ENCODE data around the gene SPATA21.

SPATA21 gene

DNA sequence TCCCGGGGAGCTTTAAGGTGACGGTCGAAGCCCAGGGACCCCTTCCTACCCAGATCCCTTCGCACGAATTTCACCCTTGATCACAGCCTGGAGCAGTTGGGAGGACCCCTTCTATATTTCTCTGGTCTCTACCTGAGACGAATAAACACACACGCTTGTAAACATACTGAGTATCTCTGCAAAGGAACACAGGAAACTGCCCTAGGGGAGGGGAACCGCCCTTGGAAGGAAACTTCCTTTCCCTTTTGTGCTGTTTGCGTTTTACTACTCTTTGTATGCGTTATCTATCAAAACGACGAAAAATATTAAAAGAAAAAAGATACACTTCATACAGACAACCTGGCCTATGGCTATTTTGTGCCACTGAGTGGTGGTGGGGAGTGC, 4.0 kb upstream of the SPATA21 start:
- 2 to 4% methylated on average over 9 to 12 of the region's 12 CpGs for WGBS, 2 experiments
- Histone ChIP-seq H3K4me1 (ENCODE audit: control insufficient read depth, insufficient read depth, low read length) (no peaks in the 10 kb centered on the region), H3K27ac (ENCODE audit: insufficient read depth, low read depth, low read length, poor library complexity, severe bottlenecking) (no peak overlapping the region), H3K9me3 (ENCODE audit: control insufficient read depth, low read length) (no peaks in the 10 kb centered on the region), H3K27me3 (ENCODE audit: control insufficient read depth, insufficient read depth, low read length, poor library complexity, severe bottlenecking) (no peaks in the 10 kb centered on the region), H3K36me3 (ENCODE audit: control insufficient read depth, insufficient read depth, low read length) (peaks cover 18% of the 10 kb centered on the region), H3K4me3 (ENCODE audit: insufficient read depth, low read depth, low read length) (peak overlapping the region; percentile 100)

DNA sequence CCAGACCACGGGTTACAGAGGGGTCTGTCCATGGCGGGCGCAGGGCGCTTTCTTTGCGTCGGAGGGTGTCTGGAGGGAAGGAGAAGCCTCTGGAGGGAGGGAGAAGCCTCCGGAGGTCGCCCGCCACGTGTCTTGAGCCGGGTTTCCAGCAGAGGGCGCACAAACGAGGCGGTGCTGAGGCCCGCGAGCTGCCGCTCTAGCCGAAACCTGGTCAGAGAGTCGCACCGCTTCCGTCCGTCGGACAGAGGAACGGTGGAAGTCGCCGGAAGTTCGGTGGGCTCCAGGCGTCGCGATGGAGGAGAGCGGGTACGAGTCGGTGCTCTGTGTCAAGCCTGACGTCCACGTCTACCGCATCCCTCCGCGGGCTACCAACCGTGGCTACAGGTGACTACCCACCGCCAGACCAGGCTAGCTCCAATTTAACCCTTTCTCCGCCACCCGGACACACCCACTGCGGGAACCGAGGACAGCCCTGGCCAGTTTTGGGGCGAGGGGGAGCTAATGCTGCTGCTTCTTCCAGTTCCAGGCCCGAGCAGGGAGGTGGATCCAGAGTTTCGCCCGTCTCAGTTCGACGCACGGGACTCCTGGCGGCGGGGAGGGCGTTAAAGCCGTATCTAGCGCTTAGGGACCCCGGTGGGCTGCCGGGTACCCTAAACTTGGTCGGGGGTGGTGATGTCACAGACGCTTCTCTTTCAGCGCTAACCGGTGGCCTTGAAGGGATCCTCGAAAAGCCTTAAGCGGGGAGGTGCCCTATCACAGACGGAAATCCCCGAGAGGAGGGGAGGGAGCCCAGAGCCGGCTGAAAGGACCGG, 3.5 kb upstream of the SPATA21 start, which contains the start of gene NECAP2:
Gene NECAP2, plus strand, starts transcription at position 255 of the 812 bp plus-strand sequence. Its CDS starts 38 bp downstream, at position 293.
- Histone ChIP-seq H3K36me3 (ENCODE audit: control insufficient read depth, insufficient read depth, low read length) (peaks cover 15% of the 10 kb centered on the region), H3K27me3 (ENCODE audit: control insufficient read depth, insufficient read depth, low read length, poor library complexity, severe bottlenecking) (no peaks in the 10 kb centered on the region), H3K27ac (ENCODE audit: insufficient read depth, low read depth, low read length, poor library complexity, severe bottlenecking) (no peak within 1 kb of the TSS), H3K9me3 (ENCODE audit: control insufficient read depth, low read length) (no peaks in the 10 kb centered on the region), H3K4me1 (ENCODE audit: control insufficient read depth, insufficient read depth, low read length) (no peaks in the 10 kb centered on the region), H3K4me3 (ENCODE audit: insufficient read depth, low read depth, low read length) (peak within 1 kb of the TSS; percentile 100)
- 1% methylated on average over 68 of the region's 68 CpGs for WGBS, 2 experiments

DNA sequence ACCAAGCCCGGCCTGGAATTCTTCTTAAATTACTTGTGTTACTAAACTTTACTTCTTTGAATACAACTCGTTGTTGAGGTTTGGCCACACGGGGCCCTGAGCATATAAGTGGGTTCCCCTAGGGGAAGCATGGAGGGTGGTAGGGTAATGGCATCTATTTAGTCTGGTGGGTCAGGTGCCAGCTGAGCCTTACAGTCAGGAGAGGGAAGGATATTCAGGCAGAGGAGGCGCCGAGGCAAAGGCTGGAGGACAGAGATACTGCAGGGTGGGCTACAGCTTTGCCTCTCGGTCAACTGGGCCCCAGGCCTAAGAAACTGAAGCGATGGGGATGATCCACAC, 2.9 kb upstream of the SPATA21 start:
- WGBS, 2 experiments = 61 to 64% methylated on average over 7 of the region's 7 CpGs
- peak overlapping the region; percentile 100 for H3K4me3 ChIP-seq (ENCODE audit: insufficient read depth, low read depth, low read length)
- H3K27me3 ChIP-seq (ENCODE audit: control insufficient read depth, insufficient read depth, low read length, poor library complexity, severe bottlenecking) = no peaks in the 10 kb centered on the region
- H3K4me1 ChIP-seq (ENCODE audit: control insufficient read depth, insufficient read depth, low read length) = no peaks in the 10 kb centered on the region
- no peak overlapping the region for H3K27ac ChIP-seq (ENCODE audit: insufficient read depth, low read depth, low read length, poor library complexity, severe bottlenecking)
- peaks cover 15% of the 10 kb centered on the region for H3K36me3 ChIP-seq (ENCODE audit: control insufficient read depth, insufficient read depth, low read length)
- H3K9me3 ChIP-seq (ENCODE audit: control insufficient read depth, low read length) = no peaks in the 10 kb centered on the region

DNA sequence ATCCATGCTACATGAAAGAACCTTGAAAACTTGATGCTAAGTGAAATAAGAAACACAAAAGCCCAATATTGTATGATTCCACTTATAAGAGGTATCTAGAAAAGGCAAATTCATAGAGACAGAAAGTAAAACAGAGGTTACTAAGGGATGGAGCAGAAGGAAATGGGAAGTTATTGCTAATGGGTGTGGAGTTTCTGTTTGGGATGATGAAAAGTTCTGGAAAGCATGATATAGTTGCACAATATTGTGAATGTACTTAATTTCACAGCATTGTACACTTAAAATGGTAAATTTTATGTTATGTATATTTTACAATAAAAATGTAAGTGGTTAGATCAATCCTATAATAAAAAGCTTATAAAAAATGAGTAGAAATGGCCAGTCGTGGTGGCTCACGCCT, 1.7 kb upstream of the SPATA21 start:
- Histone ChIP-seq H3K4me3 (ENCODE audit: insufficient read depth, low read depth, low read length) (no peak overlapping the region), H3K9me3 (ENCODE audit: control insufficient read depth, low read length) (no peaks in the 10 kb centered on the region), H3K4me1 (ENCODE audit: control insufficient read depth, insufficient read depth, low read length) (no peaks in the 10 kb centered on the region), H3K27me3 (ENCODE audit: control insufficient read depth, insufficient read depth, low read length, poor library complexity, severe bottlenecking) (no peaks in the 10 kb centered on the region), H3K27ac (ENCODE audit: insufficient read depth, low read depth, low read length, poor library complexity, severe bottlenecking) (no peak overlapping the region), H3K36me3 (ENCODE audit: control insufficient read depth, insufficient read depth, low read length) (peaks cover 9% of the 10 kb centered on the region)
- 87 to 92% methylated on average over 2 of the region's 2 CpGs for WGBS, 2 experiments

DNA sequence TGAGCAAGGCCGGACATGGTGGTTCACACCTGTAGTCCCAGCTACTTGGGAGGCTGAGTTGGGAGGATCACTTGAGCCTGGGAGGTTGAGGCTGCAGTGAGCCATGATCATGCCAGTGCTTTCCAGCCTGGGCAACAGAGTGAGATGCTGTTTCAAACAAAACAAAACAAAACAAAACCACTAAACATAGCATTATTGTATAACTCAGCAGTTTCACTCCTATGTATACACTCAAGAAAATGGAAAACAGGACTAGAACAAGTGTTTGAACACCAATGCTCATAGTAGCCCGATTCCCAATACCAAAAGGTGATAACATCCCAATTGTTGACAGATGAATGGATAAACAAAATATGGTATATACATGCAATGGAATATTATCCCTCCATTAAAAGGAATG, 1.3 kb upstream of the SPATA21 start:
- Histone ChIP-seq H3K4me1 (ENCODE audit: control insufficient read depth, insufficient read depth, low read length) (no peaks in the 10 kb centered on the region), H3K9me3 (ENCODE audit: control insufficient read depth, low read length) (no peaks in the 10 kb centered on the region), H3K36me3 (ENCODE audit: control insufficient read depth, insufficient read depth, low read length) (peaks cover 6% of the 10 kb centered on the region), H3K4me3 (ENCODE audit: insufficient read depth, low read depth, low read length) (no peak overlapping the region), H3K27ac (ENCODE audit: insufficient read depth, low read depth, low read length, poor library complexity, severe bottlenecking) (no peak overlapping the region), H3K27me3 (ENCODE audit: control insufficient read depth, insufficient read depth, low read length, poor library complexity, severe bottlenecking) (no peaks in the 10 kb centered on the region)
- 75 to 77% methylated on average over 2 of the region's 2 CpGs for WGBS, 2 experiments

DNA sequence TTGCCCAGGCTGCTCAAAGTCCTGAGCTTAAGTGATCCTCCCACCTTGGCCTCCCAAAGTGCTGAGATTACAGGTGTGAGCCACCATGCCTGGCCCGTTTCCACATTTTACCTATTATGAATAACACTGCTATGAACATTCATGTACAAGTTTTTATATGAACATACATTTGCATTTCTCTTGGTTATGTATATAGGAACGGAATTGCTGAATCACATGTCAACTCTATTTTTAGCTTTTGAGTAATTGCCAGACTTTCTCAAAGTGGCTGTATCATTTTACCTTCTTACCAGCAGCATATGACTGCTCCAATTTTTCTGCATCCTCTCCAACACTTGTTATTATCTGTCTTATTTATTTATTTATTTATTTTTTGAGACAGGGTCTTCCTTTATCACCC, 2.7 kb downstream of the SPATA21 start:
- Histone ChIP-seq H3K9me3 (ENCODE audit: control insufficient read depth, low read length) (no peaks in the 10 kb centered on the region), H3K36me3 (ENCODE audit: control insufficient read depth, insufficient read depth, low read length) (no peaks in the 10 kb centered on the region), H3K27me3 (ENCODE audit: control insufficient read depth, insufficient read depth, low read length, poor library complexity, severe bottlenecking) (no peaks in the 10 kb centered on the region), H3K4me3 (ENCODE audit: insufficient read depth, low read depth, low read length) (no peak overlapping the region), H3K4me1 (ENCODE audit: control insufficient read depth, insufficient read depth, low read length) (no peaks in the 10 kb centered on the region), H3K27ac (ENCODE audit: insufficient read depth, low read depth, low read length, poor library complexity, severe bottlenecking) (no peak overlapping the region)
- 90 to 93% methylated on average over 2 of the region's 2 CpGs for WGBS, 2 experiments

DNA sequence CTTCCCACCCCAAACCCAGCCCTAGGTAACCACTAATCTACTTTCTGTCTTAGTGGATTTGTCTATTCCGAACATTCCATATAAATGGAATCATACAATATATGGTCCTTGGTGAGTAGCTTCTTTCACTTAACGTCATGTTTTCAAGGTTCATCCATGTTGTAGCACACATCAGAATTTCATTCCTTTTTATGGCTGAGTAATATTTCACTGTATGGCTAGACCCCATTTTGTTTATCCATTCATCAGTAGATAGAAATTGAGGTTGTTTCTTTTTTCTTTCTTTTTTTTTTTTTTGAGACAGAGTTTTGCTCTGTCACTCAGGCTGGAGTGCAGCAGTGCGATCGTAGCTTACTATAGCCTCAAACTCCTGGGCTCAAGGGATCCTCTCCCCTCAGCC, 3.2 kb downstream of the SPATA21 start:
- Histone ChIP-seq H3K27ac (ENCODE audit: insufficient read depth, low read depth, low read length, poor library complexity, severe bottlenecking) (no peak overlapping the region), H3K4me3 (ENCODE audit: insufficient read depth, low read depth, low read length) (no peak overlapping the region), H3K36me3 (ENCODE audit: control insufficient read depth, insufficient read depth, low read length) (no peaks in the 10 kb centered on the region), H3K27me3 (ENCODE audit: control insufficient read depth, insufficient read depth, low read length, poor library complexity, severe bottlenecking) (no peaks in the 10 kb centered on the region), H3K4me1 (ENCODE audit: control insufficient read depth, insufficient read depth, low read length) (no peaks in the 10 kb centered on the region), H3K9me3 (ENCODE audit: control insufficient read depth, low read length) (no peaks in the 10 kb centered on the region)
- WGBS, 2 experiments = 86 to 95% methylated on average over 3 to 4 of the region's 4 CpGs

DNA sequence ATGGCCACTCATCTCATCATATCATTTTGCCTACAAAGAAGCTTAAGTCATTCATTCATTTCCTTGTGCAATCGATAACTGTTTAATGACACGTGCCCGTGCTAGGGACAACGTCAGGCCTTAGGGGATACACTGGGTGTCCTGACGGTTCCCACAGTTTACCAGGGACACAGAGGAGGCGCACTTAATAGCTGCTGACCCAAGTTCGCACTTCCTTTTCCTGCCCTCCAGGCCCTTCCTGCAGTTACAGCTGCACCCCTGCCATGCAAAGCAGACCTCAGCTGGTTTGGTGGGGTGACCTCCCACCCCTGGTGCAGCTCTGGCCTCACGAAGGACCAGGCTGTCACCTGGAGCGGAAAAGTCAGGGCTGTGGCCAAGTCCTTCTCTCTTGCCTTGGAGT, 4.2 kb downstream of the SPATA21 start:
- H3K4me1 ChIP-seq (ENCODE audit: control insufficient read depth, insufficient read depth, low read length) = no peaks in the 10 kb centered on the region
- H3K4me3 ChIP-seq (ENCODE audit: insufficient read depth, low read depth, low read length) = no peak overlapping the region
- no peaks in the 10 kb centered on the region for H3K36me3 ChIP-seq (ENCODE audit: control insufficient read depth, insufficient read depth, low read length)
- no peak overlapping the region for H3K27ac ChIP-seq (ENCODE audit: insufficient read depth, low read depth, low read length, poor library complexity, severe bottlenecking)
- 88 to 90% methylated on average over 9 of the region's 9 CpGs for WGBS, 2 experiments
- H3K27me3 ChIP-seq (ENCODE audit: control insufficient read depth, insufficient read depth, low read length, poor library complexity, severe bottlenecking) = no peaks in the 10 kb centered on the region
- H3K9me3 ChIP-seq (ENCODE audit: control insufficient read depth, low read length) = no peaks in the 10 kb centered on the region

DNA sequence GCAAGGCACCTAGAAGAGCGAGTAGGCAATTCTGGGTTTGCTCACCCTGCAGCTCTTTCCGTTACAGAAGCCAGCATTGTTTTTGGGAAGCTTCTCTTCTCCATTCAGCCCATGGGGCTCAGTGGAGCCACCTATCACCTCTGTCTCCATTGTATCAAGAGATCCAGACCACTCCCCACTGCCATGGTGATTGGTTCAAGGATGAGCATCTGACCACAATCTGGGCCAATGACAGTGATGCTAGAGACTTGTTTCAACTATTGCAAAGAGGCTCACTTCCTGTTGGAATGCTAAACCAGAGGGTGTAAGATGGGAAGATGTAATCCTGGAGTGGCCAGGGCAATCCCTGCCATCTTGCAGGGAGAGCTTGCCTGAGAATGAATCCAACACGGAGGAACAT, 6.6 kb downstream of the SPATA21 start:
- 87% methylated on average over 3 of the region's 3 CpGs for WGBS, 2 experiments
- Histone ChIP-seq H3K9me3 (ENCODE audit: control insufficient read depth, low read length) (no peaks in the 10 kb centered on the region), H3K27ac (ENCODE audit: insufficient read depth, low read depth, low read length, poor library complexity, severe bottlenecking) (no peak overlapping the region), H3K4me1 (ENCODE audit: control insufficient read depth, insufficient read depth, low read length) (no peaks in the 10 kb centered on the region), H3K27me3 (ENCODE audit: control insufficient read depth, insufficient read depth, low read length, poor library complexity, severe bottlenecking) (no peaks in the 10 kb centered on the region), H3K36me3 (ENCODE audit: control insufficient read depth, insufficient read depth, low read length) (no peaks in the 10 kb centered on the region), H3K4me3 (ENCODE audit: insufficient read depth, low read depth, low read length) (no peak overlapping the region)

DNA sequence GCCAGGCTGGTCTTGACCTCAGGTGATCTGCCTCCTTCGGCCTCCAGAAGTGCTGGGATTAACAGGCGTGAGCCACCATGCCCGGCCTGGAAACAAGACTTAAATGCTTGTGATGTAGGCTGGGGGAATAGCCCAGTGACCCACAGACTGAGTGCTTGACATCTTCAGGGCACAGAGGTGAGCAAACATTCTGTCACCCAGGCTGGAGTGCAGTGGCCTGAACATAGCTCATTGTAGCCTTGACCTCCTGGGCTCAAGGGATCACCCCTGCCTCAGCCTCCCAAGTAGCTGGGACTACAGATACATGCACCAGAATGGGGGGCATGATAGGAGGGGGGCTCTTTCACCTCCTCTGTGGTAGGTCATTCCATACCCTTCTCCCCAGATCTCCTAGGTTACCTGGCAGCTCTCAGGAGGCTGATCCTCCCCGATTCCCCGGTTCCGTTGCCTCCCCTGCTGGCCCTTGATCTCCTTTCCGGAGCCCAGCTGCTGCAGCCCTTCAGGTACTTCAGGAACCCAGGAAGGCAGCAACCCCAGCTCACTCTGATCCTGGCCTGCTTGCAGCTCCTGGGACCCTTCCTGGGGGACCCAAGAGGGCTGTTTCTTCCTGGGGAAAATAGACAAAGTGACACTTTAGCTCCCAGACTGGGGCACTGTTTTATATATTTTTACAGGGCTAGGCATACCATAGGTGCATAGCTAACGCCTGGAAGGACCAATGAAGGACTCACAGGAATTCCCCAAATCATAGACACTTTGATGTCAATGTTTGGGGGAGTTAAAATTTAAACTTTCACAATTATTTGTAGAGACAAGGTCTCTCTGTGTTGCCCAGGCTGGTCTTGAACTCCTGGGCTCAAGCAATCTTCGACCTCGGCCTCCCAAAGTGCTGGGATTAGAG, 11.8 kb downstream of the SPATA21 start:
- 85 to 86% methylated on average over 10 of the region's 10 CpGs for WGBS, 2 experiments
- no peaks in the 10 kb centered on the region for H3K4me1 ChIP-seq (ENCODE audit: control insufficient read depth, insufficient read depth, low read length)
- no peaks in the 10 kb centered on the region for H3K27me3 ChIP-seq (ENCODE audit: control insufficient read depth, insufficient read depth, low read length, poor library complexity, severe bottlenecking)
- no peak overlapping the region for H3K4me3 ChIP-seq (ENCODE audit: insufficient read depth, low read depth, low read length)
- no peak overlapping the region for H3K27ac ChIP-seq (ENCODE audit: insufficient read depth, low read depth, low read length, poor library complexity, severe bottlenecking)
- H3K36me3 ChIP-seq (ENCODE audit: control insufficient read depth, insufficient read depth, low read length) = no peaks in the 10 kb centered on the region
- H3K9me3 ChIP-seq (ENCODE audit: control insufficient read depth, low read length) = no peaks in the 10 kb centered on the region
